ENCODE results near the gene C1orf21.

- no peak for TF ChIP-seq CTCF (optimal IDR thresholded peaks at IDR 0.05 in 1 of 3, IDR thresholded peaks at IDR 0.05 in 1 of 3, conservative IDR thresholded peaks at IDR 0.05 in 1 of 3; ENCODE audit: extremely low read depth in 1 of 3, insufficient read depth in 2 of 3, low read length in 3 of 3)
- TF ChIP-seq EZH2 (IDR thresholded peaks at IDR 0.05; ENCODE audit: low read length) = no peak
Observed at GRCh38 chr1:184658055-184658454, 271.2 kb downstream of the C1orf21 start.
